Measurements from ENCODE around the gene TMIGD2.
A peak's percentile ranks its signal among the peaks of the same experiment; 100 is the strongest.
"Not testable (repeated sequence)": the region's sequence is repeated elsewhere in the genome, so short reads cannot be mapped to it uniquely, and the experiment has no call there.

Gene TMIGD2

GRCh38 chr19:4257025-4257424 is 45.2 kb downstream of the TMIGD2 start:
- DNase-seq (ENCODE audit: low read depth) = no peak
- no peak overlapping the region for H3K4me3 ChIP-seq (ENCODE audit: low read depth, low read length)
- no peak for TF ChIP-seq CTCF (conservative IDR thresholded peaks at IDR 0.05; ENCODE audit: low read depth, low read length)

- DNase-seq (ENCODE audit: low read depth) = no peak
- TF ChIP-seq CTCF (conservative IDR thresholded peaks at IDR 0.05; ENCODE audit: low read depth, low read length) = peak; percentile 24
- H3K4me3 ChIP-seq (ENCODE audit: low read depth, low read length) = no peak overlapping the region
Observed at GRCh38 chr19:4256563-4256962, 45.6 kb downstream of the TMIGD2 start.

- peak; percentile 67 for TF ChIP-seq CTCF (conservative IDR thresholded peaks at IDR 0.05; ENCODE audit: low read depth, low read length)
- H3K4me3 ChIP-seq (ENCODE audit: low read depth, low read length) = peak within 1 kb of the TSS; percentile 72
- DNase-seq (ENCODE audit: low read depth) = peak; percentile 100
Observed at GRCh38 chr19:4246767-4247593, 55.2 kb downstream of the TMIGD2 start, which contains the start of gene YJU2. Gene YJU2, plus strand, starts transcription at chr19:4247080. Its CDS starts 67 bp downstream, at chr19:4247147.

- not testable (repeated sequence) for H3K4me3 ChIP-seq (ENCODE audit: low read depth, low read length)
Observed at GRCh38 chr19:4245938-4246337, 56.3 kb downstream of the TMIGD2 start.

More at GRCh38 chr19:4245938-4246337, 56.3 kb downstream of the TMIGD2 start:
- not testable (repeated sequence) for DNase-seq (ENCODE audit: low read depth)

All from choroid plexus epithelial cell (primary cell).